Measurements from ENCODE around the gene LOXHD1. TPM values are rescaled to one million over a fixed set of nuclear protein-coding genes. Genes with fewer than 3 reads are reported as not detected.

Gene LOXHD1
- total RNA-seq, 1 donor from 2014 or later, result not detected

GRCh38 chr18:46619559-46619958 lies 37.5 kb downstream of the LOXHD1 start:
- peak in 1 of 2 donors; percentile 42 for DNase-seq (ENCODE audit: extremely low spot score in 2 of 2)
- intact Hi-C loops (cut with DNase I), result no loop called here
- no peak overlapping the region for H3K4me3 ChIP-seq
- H3K27ac ChIP-seq, result no peak overlapping the region
- no peaks in the 10 kb centered on the region for H3K9me3 ChIP-seq
- H3K27me3 ChIP-seq, result no peaks in the 10 kb centered on the region
- peaks cover 7% of the 10 kb centered on the region for H3K4me1 ChIP-seq
- TF ChIP-seq POLR2AphosphoS5 (IDR thresholded peaks at IDR 0.05; ENCODE audit: insufficient read depth in 1 of 2, low read depth in 1 of 2), result no peak
- TF ChIP-seq CTCF (IDR thresholded peaks at IDR 0.05), result no peak
- TF ChIP-seq POLR2A (IDR thresholded peaks at IDR 0.05), result no peak
- H3K36me3 ChIP-seq, result no peaks in the 10 kb centered on the region

- intact Hi-C loops (cut with DNase I), result no loop called here
Observed at GRCh38 chr18:46615720-46616119, 41.3 kb downstream of the LOXHD1 start.

GRCh38 chr18:46609048-46609447 lies 48.0 kb downstream of the LOXHD1 start:
- H3K27ac ChIP-seq, result no peak overlapping the region
- no peaks in the 10 kb centered on the region for H3K9me3 ChIP-seq
- no peaks in the 10 kb centered on the region for H3K36me3 ChIP-seq
- intact Hi-C loops (cut with DNase I), result no loop called here
- TF ChIP-seq POLR2AphosphoS5 (IDR thresholded peaks at IDR 0.05; ENCODE audit: insufficient read depth in 1 of 2, low read depth in 1 of 2), result no peak
- H3K4me3 ChIP-seq, result no peak overlapping the region
- H3K4me1 ChIP-seq, result no peaks in the 10 kb centered on the region
- no peaks in the 10 kb centered on the region for H3K27me3 ChIP-seq
- DNase-seq (ENCODE audit: extremely low spot score in 2 of 2), result no peak

More at GRCh38 chr18:46615720-46616119, 41.3 kb downstream of the LOXHD1 start:
- Histone ChIP-seq H3K27me3 (no peaks in the 10 kb centered on the region), H3K9me3 (no peaks in the 10 kb centered on the region), H3K4me3 (no peak overlapping the region), H3K4me1 (no peaks in the 10 kb centered on the region), H3K36me3 (no peaks in the 10 kb centered on the region), H3K27ac (no peak overlapping the region)
- no peak for DNase-seq (ENCODE audit: extremely low spot score in 2 of 2)
- TF ChIP-seq CTCF (IDR thresholded peaks at IDR 0.05) (no peak), POLR2A (IDR thresholded peaks at IDR 0.05) (no peak), POLR2AphosphoS5 (IDR thresholded peaks at IDR 0.05; ENCODE audit: insufficient read depth in 1 of 2, low read depth in 1 of 2) (no peak)

GRCh38 chr18:46607926-46608325 lies 49.1 kb downstream of the LOXHD1 start:
- H3K4me3 ChIP-seq, result no peak overlapping the region
- TF ChIP-seq POLR2AphosphoS5 (IDR thresholded peaks at IDR 0.05; ENCODE audit: insufficient read depth in 1 of 2, low read depth in 1 of 2) (no peak), POLR2A (IDR thresholded peaks at IDR 0.05) (no peak), CTCF (IDR thresholded peaks at IDR 0.05) (no peak)
- no peaks in the 10 kb centered on the region for H3K4me1 ChIP-seq
- no peaks in the 10 kb centered on the region for H3K9me3 ChIP-seq
- H3K36me3 ChIP-seq, result no peaks in the 10 kb centered on the region
- intact Hi-C loops (cut with DNase I), result no loop called here
- no peaks in the 10 kb centered on the region for H3K27me3 ChIP-seq
- H3K27ac ChIP-seq, result no peak overlapping the region
- no peak for DNase-seq (ENCODE audit: extremely low spot score in 2 of 2)

GRCh38 chr18:46601141-46601805 lies 55.7 kb downstream of the LOXHD1 start:
- Histone ChIP-seq H3K27ac (no peak overlapping the region), H3K36me3 (no peaks in the 10 kb centered on the region), H3K27me3 (no peaks in the 10 kb centered on the region), H3K4me1 (no peaks in the 10 kb centered on the region), H3K4me3 (no peak overlapping the region), H3K9me3 (no peaks in the 10 kb centered on the region)
- DNase-seq (ENCODE audit: extremely low spot score in 2 of 2), result peak in 1 of 2 donors; percentile 34
- no peak for TF ChIP-seq POLR2A (IDR thresholded peaks at IDR 0.05)
- TF ChIP-seq CTCF (IDR thresholded peaks at IDR 0.05), result no peak
- TF ChIP-seq POLR2AphosphoS5 (IDR thresholded peaks at IDR 0.05; ENCODE audit: insufficient read depth in 1 of 2, low read depth in 1 of 2), result no peak
- intact Hi-C loops (cut with DNase I), result no loop called here

Data from vagina (tissue), 2 donors.